ENCODE results near the gene SLC35F6.

GRCh38 chr2:26807788-26808460 is 43.8 kb downstream of the SLC35F6 start:
- TF ChIP-seq SIN3A (IDR thresholded peaks at IDR 0.05; ENCODE audit: borderline replicate concordance, insufficient read depth, low read depth, low read length) (no peak), CTCF (IDR thresholded peaks at IDR 0.05) (no peak), POLR2AphosphoS5 (IDR thresholded peaks at IDR 0.05; ENCODE audit: low read depth, low read length) (no peak), TCF7L2 (IDR thresholded peaks at IDR 0.05; ENCODE audit: low read depth, low read length) (0 out of 2 replicates have a peak, but pooled peaks have one; percentile 24)
- TF ChIP-seq, protein P1, sequence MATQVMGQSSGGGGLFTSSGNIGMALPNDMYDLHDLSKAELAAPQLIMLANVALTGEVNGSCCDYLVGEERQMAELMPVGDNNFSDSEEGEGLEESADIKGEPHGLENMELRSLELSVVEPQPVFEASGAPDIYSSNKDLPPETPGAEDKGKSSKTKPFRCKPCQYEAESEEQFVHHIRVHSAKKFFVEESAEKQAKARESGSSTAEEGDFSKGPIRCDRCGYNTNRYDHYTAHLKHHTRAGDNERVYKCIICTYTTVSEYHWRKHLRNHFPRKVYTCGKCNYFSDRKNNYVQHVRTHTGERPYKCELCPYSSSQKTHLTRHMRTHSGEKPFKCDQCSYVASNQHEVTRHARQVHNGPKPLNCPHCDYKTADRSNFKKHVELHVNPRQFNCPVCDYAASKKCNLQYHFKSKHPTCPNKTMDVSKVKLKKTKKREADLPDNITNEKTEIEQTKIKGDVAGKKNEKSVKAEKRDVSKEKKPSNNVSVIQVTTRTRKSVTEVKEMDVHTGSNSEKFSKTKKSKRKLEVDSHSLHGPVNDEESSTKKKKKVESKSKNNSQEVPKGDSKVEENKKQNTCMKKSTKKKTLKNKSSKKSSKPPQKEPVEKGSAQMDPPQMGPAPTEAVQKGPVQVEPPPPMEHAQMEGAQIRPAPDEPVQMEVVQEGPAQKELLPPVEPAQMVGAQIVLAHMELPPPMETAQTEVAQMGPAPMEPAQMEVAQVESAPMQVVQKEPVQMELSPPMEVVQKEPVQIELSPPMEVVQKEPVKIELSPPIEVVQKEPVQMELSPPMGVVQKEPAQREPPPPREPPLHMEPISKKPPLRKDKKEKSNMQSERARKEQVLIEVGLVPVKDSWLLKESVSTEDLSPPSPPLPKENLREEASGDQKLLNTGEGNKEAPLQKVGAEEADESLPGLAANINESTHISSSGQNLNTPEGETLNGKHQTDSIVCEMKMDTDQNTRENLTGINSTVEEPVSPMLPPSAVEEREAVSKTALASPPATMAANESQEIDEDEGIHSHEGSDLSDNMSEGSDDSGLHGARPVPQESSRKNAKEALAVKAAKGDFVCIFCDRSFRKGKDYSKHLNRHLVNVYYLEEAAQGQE (IDR thresholded peaks at IDR 0.05; ENCODE audit: insufficient read depth in 1 of 2, low read depth in 2 of 2, low read length in 1 of 2) = no peak
